GM23248 (cell line): ENCODE measurements around the gene CEP112. TPM values are rescaled to one million over a fixed set of nuclear protein-coding genes. Genes with fewer than 3 reads are reported as not detected.
A peak's percentile ranks its signal among the peaks of the same experiment; 100 is the strongest.
"Not testable (repeated sequence)": the region's sequence is repeated elsewhere in the genome, so short reads cannot be mapped to it uniquely, and the experiment has no call there.

Experiments used
- DNase-seq: peaks from one replicate; pipeline ENCODE4 v3.0.0-alpha.2; 2015
- H2AFZ ChIP-seq: fragments of 200-600 bp; sonication (generic); 2 replicates; pipeline ENCODE4 v1.6.1; 2016; ENCODE audit warnings: antibody characterized with exemption
- H3F3A ChIP-seq: fragments of 200-600 bp; sonication (generic); 2 replicates; pipeline ENCODE4 v1.6.1; 2016; ENCODE audit warnings: mild to moderate bottlenecking, antibody characterized with exemption, mixed run types; ENCODE audit not compliant: insufficient read depth
- H3K27ac ChIP-seq: fragments of 200-600 bp; sonication (generic); 2 replicates; pipeline ENCODE4 v1.5.1; 2016; ENCODE audit warnings: mild to moderate bottlenecking
- H3K27me3 ChIP-seq: fragments of 200-600 bp; sonication (generic); replicated peaks from 2 replicates; pipeline ENCODE4 v1.6.1; 2016; ENCODE audit warnings: mild to moderate bottlenecking; ENCODE audit not compliant: insufficient read depth
- H3K36me3 ChIP-seq: fragments of 200-600 bp; sonication (generic); 2 replicates; pipeline ENCODE4 v1.6.1; 2016; ENCODE audit warnings: low read depth, mild to moderate bottlenecking
- H3K4me1 ChIP-seq: fragments of 200-600 bp; sonication (generic); 2 replicates; pipeline ENCODE4 v1.6.1; 2016; ENCODE audit warnings: mild to moderate bottlenecking; ENCODE audit not compliant: insufficient read depth
- H3K4me2 ChIP-seq: fragments of 200-600 bp; sonication (generic); one replicate; pipeline ENCODE4 v1.6.1; 2016; ENCODE audit warnings: mild to moderate bottlenecking; ENCODE audit not compliant: unreplicated experiment
- H3K4me3 ChIP-seq: fragments of 200-600 bp; sonication (generic); 2 replicates; pipeline ENCODE4 v1.5.1; 2016; ENCODE audit warnings: mild to moderate bottlenecking
- H3K79me2 ChIP-seq: fragments of 200-600 bp; sonication (generic); 2 replicates; pipeline ENCODE4 v1.6.1; 2016; ENCODE audit warnings: mild to moderate bottlenecking; ENCODE audit not compliant: insufficient read depth
- H3K9ac ChIP-seq: fragments of 200-600 bp; sonication (generic); 2 replicates; pipeline ENCODE4 v1.6.1; 2016; ENCODE audit warnings: mild to moderate bottlenecking
- H3K9me2 ChIP-seq: fragments of 200-600 bp; sonication (generic); 2 replicates; pipeline ENCODE4 v1.6.1; 2016; ENCODE audit warnings: mixed run types, mild to moderate bottlenecking, moderate library complexity; ENCODE audit not compliant: insufficient read depth
- H3K9me3 ChIP-seq: fragments of 200-600 bp; sonication (generic); one replicate; pipeline ENCODE4 v1.6.1; 2017; ENCODE audit warnings: low read depth
- H4K20me1 ChIP-seq: fragments of 200-600 bp; sonication (generic); 2 replicates; pipeline ENCODE4 v1.6.0; 2016; ENCODE audit not compliant: insufficient read depth
- EZH2 ChIP-seq: fragments of 200-600 bp; sonication (generic); IDR thresholded peaks from 2 replicates; pipeline ENCODE4 v1.6.1; 2018; ENCODE audit warnings: antibody characterized with exemption, mild to moderate bottlenecking; ENCODE audit not compliant: insufficient read depth, poor library complexity, severe bottlenecking
- EZH2phosphoT487 ChIP-seq: fragments of 200-600 bp; sonication (generic); IDR thresholded peaks from 2 replicates; pipeline ENCODE4 v1.6.1; 2018; ENCODE audit warnings: antibody characterized with exemption, moderate library complexity, mild to moderate bottlenecking, low read depth; ENCODE audit not compliant: insufficient read depth
- WGBS, 2 experiments: methylation state at CpG; one replicate each; pipeline ENCODE4 v1.1.6; 2015 to 2017; ENCODE audit warnings: low lambda C conversion rate in 2 of 2, low coverage in 1 of 2; ENCODE audit errors: missing lambda C conversion rate in 2 of 2; 5-methylcytosine and 5-hydroxymethylcytosine counted together
- in situ Hi-C: fragments of 300-500 bp; cut with MboI; formaldehyde crosslinking; loops from 2 replicates; pipeline ENCODE4 v1.15.0; 2020
- polyA plus RNA-seq: library from polyadenylated mRNA; unstranded; fragments of >200 nt; fragmentation: Nextera tagmentation; extraction: Ambion mirVana; gene quantifications from 2 replicates; pipeline ENCODE4 v1.2.1, GENCODE V29; 2016
- total RNA-seq: library from RNA; depleted of rRNA; stranded (reverse); fragments of >200 nt; shearing (Covaris generic); gene quantifications from 2 replicates; pipeline ENCODE4 v1.2.3, GENCODE V29; 2014

Gene CEP112
- total and polyA plus RNA-seq, 2 experiments from 2014 or later = 8.1 to 14.8 TPM

- in situ Hi-C loops = no loop called here
- Histone ChIP-seq H3K4me1 (no peaks in the 10 kb centered on the region), H3K36me3 (no peaks in the 10 kb centered on the region), H3K9ac (no peak overlapping the region), H3K27me3 (no peaks in the 10 kb centered on the region), H3K79me2 (no peaks in the 10 kb centered on the region), H3K4me3 (no peak overlapping the region), H3K9me2 (no peaks in the 10 kb centered on the region), H3F3A (no peaks in the 10 kb centered on the region), H3K9me3 (no peaks in the 10 kb centered on the region), H3K27ac (no peak overlapping the region), H4K20me1 (no peaks in the 10 kb centered on the region), H3K4me2 (no peak overlapping the region), H2AFZ (no peak overlapping the region)
- DNase-seq = peak; percentile 14
- 75% methylated on average over 3 of the region's 3 CpGs for WGBS, 2 experiments
- no peak for TF ChIP-seq EZH2phosphoT487
- no peak for TF ChIP-seq EZH2
Measured at GRCh38 chr17:65813306-65813705, 378.6 kb downstream of the CEP112 start.

- no peak overlapping the region for H3K4me2 ChIP-seq
- no peak overlapping the region for H2AFZ ChIP-seq
- no peaks in the 10 kb centered on the region for H3K79me2 ChIP-seq
- in situ Hi-C loops = no loop called here
- no peak overlapping the region for H3K27ac ChIP-seq
- no peaks in the 10 kb centered on the region for H3K27me3 ChIP-seq
- 60 to 65% methylated on average over 3 of the region's 3 CpGs for WGBS, 2 experiments
- H3K4me1 ChIP-seq = no peaks in the 10 kb centered on the region
- H3K36me3 ChIP-seq = no peaks in the 10 kb centered on the region
- H3K9ac ChIP-seq = no peak overlapping the region
- H3K4me3 ChIP-seq = no peak overlapping the region
- no peaks in the 10 kb centered on the region for H3F3A ChIP-seq
- no peaks in the 10 kb centered on the region for H3K9me2 ChIP-seq
- DNase-seq = no peak
- no peaks in the 10 kb centered on the region for H4K20me1 ChIP-seq
- H3K9me3 ChIP-seq = no peaks in the 10 kb centered on the region
- no peak for TF ChIP-seq EZH2
- no peak for TF ChIP-seq EZH2phosphoT487
Measured at GRCh38 chr17:65811043-65811442, 380.9 kb downstream of the CEP112 start.

- no peak overlapping the region for H3K27ac ChIP-seq
Measured at GRCh38 chr17:65809366-65809765, 382.6 kb downstream of the CEP112 start.

GRCh38 chr17:65808566-65808965 lies 383.4 kb downstream of the CEP112 start:
- not testable (repeated sequence) for H3K9me3 ChIP-seq

More at GRCh38 chr17:65809366-65809765, 382.6 kb downstream of the CEP112 start:
- TF ChIP-seq EZH2 = no peak
- TF ChIP-seq EZH2phosphoT487 = no peak
- H3F3A ChIP-seq = no peaks in the 10 kb centered on the region
- H3K4me1 ChIP-seq = no peaks in the 10 kb centered on the region
- no peaks in the 10 kb centered on the region for H3K27me3 ChIP-seq
- WGBS, 2 experiments = 90% methylated on average over 2 of the region's 2 CpGs
- no peaks in the 10 kb centered on the region for H3K36me3 ChIP-seq
- no peak overlapping the region for H3K4me3 ChIP-seq
- in situ Hi-C loops = no loop called here
- H3K79me2 ChIP-seq = no peaks in the 10 kb centered on the region
- H3K9me2 ChIP-seq = no peaks in the 10 kb centered on the region
- no peak overlapping the region for H2AFZ ChIP-seq
- no peak overlapping the region for H3K9ac ChIP-seq
- no peak for DNase-seq
- no peaks in the 10 kb centered on the region for H3K9me3 ChIP-seq
- no peaks in the 10 kb centered on the region for H4K20me1 ChIP-seq
- H3K4me2 ChIP-seq = no peak overlapping the region

GRCh38 chr17:65807361-65807760 lies 384.6 kb downstream of the CEP112 start:
- Histone ChIP-seq H3K36me3 (no peaks in the 10 kb centered on the region), H3K4me1 (no peaks in the 10 kb centered on the region), H3K27me3 (no peaks in the 10 kb centered on the region), H3K79me2 (no peaks in the 10 kb centered on the region), H3K27ac (no peak overlapping the region), H3K4me3 (no peak overlapping the region), H3K9ac (no peak overlapping the region), H3K4me2 (no peak overlapping the region), H3K9me2 (no peaks in the 10 kb centered on the region), H2AFZ (no peak overlapping the region), H3F3A (no peaks in the 10 kb centered on the region), H4K20me1 (no peaks in the 10 kb centered on the region), H3K9me3 (no peaks in the 10 kb centered on the region)
- TF ChIP-seq EZH2 (no peak), EZH2phosphoT487 (no peak)
- in situ Hi-C loops = no loop called here
- no peak for DNase-seq

More at GRCh38 chr17:65808566-65808965, 383.4 kb downstream of the CEP112 start:
- 52 to 65% methylated on average over 1 of the region's 1 CpG for WGBS, 2 experiments
- H4K20me1 ChIP-seq, H3K27me3 ChIP-seq, H3K4me3 ChIP-seq, H3F3A ChIP-seq, H2AFZ ChIP-seq, H3K9ac ChIP-seq, DNase-seq, H3K79me2 ChIP-seq, H3K9me2 ChIP-seq, in situ Hi-C loops, H3K27ac ChIP-seq, H3K4me1 ChIP-seq, H3K36me3 ChIP-seq, H3K4me2 ChIP-seq: not testable (repeated sequence)
